IPS-18a (cell line): ENCODE measurements around the gene PARVG.

Experiments used
- H3K27ac ChIP-seq: one replicate; pipeline ENCODE4 v1.5.1; 2013; ENCODE audit warnings: low read length
- H3K27me3 ChIP-seq: one replicate; pipeline ENCODE4 v1.6.1; 2013; ENCODE audit warnings: mild to moderate bottlenecking, low read length; ENCODE audit not compliant: control insufficient read depth, insufficient read depth
- H3K36me3 ChIP-seq: one replicate; pipeline ENCODE4 v1.6.1; 2013; ENCODE audit warnings: low read depth, low read length; ENCODE audit not compliant: control insufficient read depth
- H3K4me1 ChIP-seq: one replicate; pipeline ENCODE4 v1.6.1; 2013; ENCODE audit warnings: low read depth, low read length; ENCODE audit not compliant: control insufficient read depth
- H3K4me3 ChIP-seq: one replicate; pipeline ENCODE4 v1.5.1; 2013; ENCODE audit warnings: low read length
- H3K9ac ChIP-seq: one replicate; pipeline ENCODE4 v1.6.1; 2013; ENCODE audit warnings: mild to moderate bottlenecking, low read length, moderate library complexity
- H3K9me3 ChIP-seq: one replicate; pipeline ENCODE4 v1.6.1; 2013; ENCODE audit warnings: low read depth, low read length; ENCODE audit not compliant: control insufficient read depth

PARVG gene

GRCh38 chr22:44143105-44143474, 37.6 kb upstream of the PARVG start:
- H3K4me3 ChIP-seq: no peak overlapping the region
- no peaks in the 10 kb centered on the region for H3K27me3 ChIP-seq
- peaks cover 35% of the 10 kb centered on the region for H3K4me1 ChIP-seq
- no peaks in the 10 kb centered on the region for H3K9me3 ChIP-seq
- no peak overlapping the region for H3K27ac ChIP-seq
- H3K9ac ChIP-seq: no peak overlapping the region
- no peaks in the 10 kb centered on the region for H3K36me3 ChIP-seq

- H3K9ac ChIP-seq: no peak overlapping the region
- H3K27me3 ChIP-seq: no peaks in the 10 kb centered on the region
- no peak overlapping the region for H3K4me3 ChIP-seq
- H3K9me3 ChIP-seq: no peaks in the 10 kb centered on the region
- no peak overlapping the region for H3K27ac ChIP-seq
- no peaks in the 10 kb centered on the region for H3K36me3 ChIP-seq
- H3K4me1 ChIP-seq: peaks cover 40% of the 10 kb centered on the region
These were observed 37.1 kb upstream of the PARVG start for GRCh38 chr22:44143579-44143978.

DNA sequence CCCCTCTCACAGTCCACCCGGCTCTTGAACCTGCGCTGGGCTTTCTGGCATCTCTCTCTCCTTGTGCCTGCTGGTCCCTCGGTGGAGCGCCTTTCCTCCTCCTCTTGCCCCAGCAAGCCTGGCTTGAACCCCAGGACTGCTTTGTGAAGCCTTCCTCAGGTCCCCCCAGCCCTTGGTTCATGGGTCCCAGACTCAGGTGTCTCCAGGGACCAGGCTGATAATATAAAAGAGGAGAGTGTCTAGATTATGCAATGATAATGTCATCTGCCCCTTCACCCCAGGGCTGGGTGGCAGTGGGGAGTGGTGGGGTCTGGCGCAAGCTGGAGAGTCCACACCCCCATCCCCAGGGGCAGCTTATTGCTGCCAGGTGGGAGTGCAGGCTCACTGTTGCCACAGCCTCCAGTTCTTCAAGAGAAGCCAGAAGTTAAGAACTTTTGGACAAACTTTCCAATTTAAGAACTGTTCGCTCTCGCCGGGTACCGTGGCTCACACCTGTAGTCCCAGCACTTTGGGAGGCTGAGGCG, 36.6 kb upstream of the PARVG start:
- Histone ChIP-seq H3K9me3 (no peaks in the 10 kb centered on the region), H3K36me3 (no peaks in the 10 kb centered on the region)

GRCh38 chr22:44145544-44145943, 35.2 kb upstream of the PARVG start:
- no peaks in the 10 kb centered on the region for H3K27me3 ChIP-seq
- peaks cover 49% of the 10 kb centered on the region for H3K4me1 ChIP-seq
- H3K27ac ChIP-seq: no peak overlapping the region
- H3K36me3 ChIP-seq: no peaks in the 10 kb centered on the region
- H3K9ac ChIP-seq: no peak overlapping the region
- H3K4me3 ChIP-seq: no peak overlapping the region
- no peaks in the 10 kb centered on the region for H3K9me3 ChIP-seq

More for the DNA sequence above, 36.6 kb upstream of the PARVG start:
- Histone ChIP-seq H3K27ac (no peak overlapping the region), H3K9ac (no peak overlapping the region), H3K4me1 (peaks cover 45% of the 10 kb centered on the region), H3K4me3 (no peak overlapping the region), H3K27me3 (no peaks in the 10 kb centered on the region)

GRCh38 chr22:44146088-44146861, 34.5 kb upstream of the PARVG start:
- Histone ChIP-seq H3K4me3 (peak overlapping the region; percentile 15), H3K4me1 (peaks cover 49% of the 10 kb centered on the region), H3K27ac (peak overlapping the region; percentile 56), H3K9ac (peak overlapping the region; percentile 39), H3K36me3 (no peaks in the 10 kb centered on the region), H3K27me3 (no peaks in the 10 kb centered on the region), H3K9me3 (no peaks in the 10 kb centered on the region)

DNA sequence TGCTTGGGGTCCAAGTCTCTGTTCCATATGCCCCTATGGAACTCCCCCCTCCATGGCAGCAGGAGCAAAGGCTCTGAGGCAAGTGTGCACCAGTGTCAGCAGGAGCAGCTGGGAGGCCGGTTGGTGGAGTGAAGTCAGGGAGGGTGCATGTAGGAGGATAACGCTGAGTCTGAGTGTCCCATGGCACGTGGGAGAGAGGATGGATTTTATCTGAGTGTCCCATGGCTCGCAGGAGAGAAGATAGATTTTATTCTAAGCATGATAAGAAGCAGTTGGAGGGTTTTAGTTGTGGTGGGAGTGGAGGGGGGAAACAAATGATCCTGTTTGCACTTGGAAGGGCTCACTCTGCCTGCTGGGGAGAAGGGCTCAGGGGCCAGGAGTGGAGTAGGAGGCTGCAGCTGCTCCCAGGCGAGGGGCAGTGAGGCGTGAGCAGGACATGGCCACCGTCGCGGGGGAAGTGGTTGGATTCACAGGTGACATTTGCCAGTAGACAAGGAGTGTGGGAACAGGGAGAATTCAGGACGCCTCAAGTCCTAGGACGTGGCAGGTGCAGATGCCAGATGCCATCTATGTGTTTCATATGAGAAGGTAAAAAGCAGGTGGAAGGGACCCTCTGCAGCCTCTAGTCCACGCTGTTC, 33.6 kb upstream of the PARVG start:
- H3K4me1 ChIP-seq: peaks cover 49% of the 10 kb centered on the region
- peak overlapping the region; percentile 72 for H3K27ac ChIP-seq
- no peak overlapping the region for H3K4me3 ChIP-seq
- H3K9me3 ChIP-seq: no peaks in the 10 kb centered on the region
- H3K9ac ChIP-seq: peak overlapping the region; percentile 14
- H3K27me3 ChIP-seq: no peaks in the 10 kb centered on the region
- no peaks in the 10 kb centered on the region for H3K36me3 ChIP-seq

DNA sequence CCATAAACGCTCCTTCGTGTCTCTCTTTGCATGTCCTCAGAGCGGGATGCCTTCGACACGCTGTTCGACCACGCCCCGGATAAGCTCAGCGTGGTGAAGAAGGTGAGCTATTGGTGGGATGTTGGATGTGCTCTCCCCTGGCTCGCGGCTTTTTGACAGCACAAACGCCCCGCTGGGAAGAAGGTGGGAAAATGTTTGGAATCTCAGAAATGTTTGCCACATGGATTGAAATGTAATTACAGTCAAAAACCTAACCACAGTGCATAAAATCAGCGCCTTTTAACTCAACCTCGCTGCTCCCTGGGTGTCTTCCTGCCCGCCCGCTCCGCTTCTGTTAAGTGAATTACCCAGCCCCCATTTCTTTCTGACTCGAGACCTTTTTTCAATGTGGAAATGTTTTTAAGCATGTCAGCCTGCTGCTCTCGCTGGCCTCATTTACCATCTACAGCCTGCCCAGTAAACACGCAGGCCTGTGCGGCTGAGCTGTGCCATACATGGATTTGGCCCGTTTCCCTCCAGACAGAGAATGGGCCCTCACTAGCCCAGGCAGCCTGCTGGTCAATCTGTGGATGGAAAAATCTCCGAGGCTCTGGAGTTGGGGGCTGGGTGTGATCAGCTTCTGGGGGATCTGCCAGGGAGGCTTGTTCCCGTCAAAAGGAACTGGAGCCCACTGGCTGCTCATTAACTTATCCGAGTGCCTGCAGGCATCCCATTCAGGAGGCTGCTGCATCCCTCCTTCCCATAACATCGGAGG, 32.7 kb upstream of the PARVG start:
- Histone ChIP-seq H3K9me3 (no peaks in the 10 kb centered on the region), H3K27me3 (no peaks in the 10 kb centered on the region), H3K4me3 (peak overlapping the region; percentile 30), H3K4me1 (peaks cover 49% of the 10 kb centered on the region), H3K9ac (peak overlapping the region; percentile 60), H3K27ac (peak overlapping the region; percentile 90), H3K36me3 (no peaks in the 10 kb centered on the region)

DNA sequence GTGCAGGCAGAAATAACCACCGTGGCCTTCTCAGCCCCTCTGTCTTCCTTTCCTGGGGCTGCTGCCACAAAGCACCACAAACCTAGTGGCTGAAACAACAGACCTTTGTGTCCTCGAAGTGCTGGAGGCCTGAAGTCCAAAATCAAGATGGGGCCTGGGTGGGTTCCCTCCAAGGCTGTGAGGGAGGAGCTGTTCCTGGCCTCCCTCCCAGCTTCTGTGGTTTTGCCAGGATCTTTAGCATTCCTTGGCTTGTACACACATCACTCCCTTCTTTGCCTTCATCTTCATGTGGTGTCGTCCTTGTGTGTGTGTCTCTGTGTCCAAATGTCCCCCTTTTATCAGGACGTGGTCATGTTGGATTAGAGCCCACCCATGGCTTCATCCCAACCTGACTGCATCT, 29.0 kb upstream of the PARVG start:
- H3K27ac ChIP-seq: no peak overlapping the region
- no peak overlapping the region for H3K9ac ChIP-seq
- H3K9me3 ChIP-seq: no peaks in the 10 kb centered on the region
- no peaks in the 10 kb centered on the region for H3K27me3 ChIP-seq
- no peaks in the 10 kb centered on the region for H3K36me3 ChIP-seq
- peaks cover 28% of the 10 kb centered on the region for H3K4me1 ChIP-seq
- H3K4me3 ChIP-seq: no peak overlapping the region

DNA sequence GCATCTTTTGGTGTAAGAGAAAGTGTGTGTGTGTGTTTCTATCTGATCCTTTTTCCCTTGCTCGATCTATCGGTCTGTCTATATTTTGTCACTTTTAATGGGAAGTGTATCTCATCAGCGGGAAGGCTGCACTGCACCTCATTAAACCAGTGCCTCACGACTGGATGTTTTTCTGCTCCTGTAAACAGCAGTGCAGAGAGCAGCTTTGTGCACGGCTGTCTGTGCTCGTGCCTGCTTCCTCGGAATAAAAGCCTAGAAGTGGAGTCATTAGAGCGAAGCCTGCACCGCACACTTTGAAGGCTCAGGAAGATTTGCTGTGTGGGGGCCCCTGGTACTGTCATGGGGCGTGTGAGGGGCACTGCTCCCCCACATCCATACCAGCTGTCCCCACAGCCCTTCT, 27.0 kb upstream of the PARVG start:
- Histone ChIP-seq H3K9ac (no peak overlapping the region), H3K36me3 (no peaks in the 10 kb centered on the region), H3K4me3 (no peak overlapping the region), H3K27ac (no peak overlapping the region), H3K9me3 (no peaks in the 10 kb centered on the region), H3K27me3 (no peaks in the 10 kb centered on the region), H3K4me1 (peaks cover 19% of the 10 kb centered on the region)

DNA sequence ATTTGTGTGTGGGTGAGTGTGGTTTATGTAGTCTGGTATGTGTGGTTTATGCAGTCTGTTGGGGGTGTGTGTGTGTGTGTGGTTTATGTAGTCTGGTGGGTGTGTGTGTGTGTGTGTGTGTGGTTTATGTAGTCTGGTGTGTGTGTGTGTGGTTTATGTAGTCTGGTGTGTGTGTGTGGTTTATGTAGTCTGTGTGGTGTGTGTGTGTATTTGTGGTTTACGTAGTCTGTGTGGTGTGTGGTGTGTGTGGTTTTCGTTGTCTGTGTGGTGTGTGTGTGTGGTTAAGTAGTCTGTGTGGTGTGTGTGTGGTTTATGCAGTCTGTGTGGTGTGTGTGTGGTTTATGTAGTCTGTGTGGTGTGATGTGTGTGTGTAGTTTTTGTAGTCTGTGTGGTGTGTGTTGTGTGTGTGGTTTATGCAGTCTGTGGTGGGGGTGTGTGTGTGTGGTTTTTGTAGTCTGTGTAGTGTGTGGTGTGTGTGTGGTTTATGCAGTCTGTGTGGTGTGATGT, 26.2 kb upstream of the PARVG start:
- H3K9ac ChIP-seq: no peak overlapping the region

DNA sequence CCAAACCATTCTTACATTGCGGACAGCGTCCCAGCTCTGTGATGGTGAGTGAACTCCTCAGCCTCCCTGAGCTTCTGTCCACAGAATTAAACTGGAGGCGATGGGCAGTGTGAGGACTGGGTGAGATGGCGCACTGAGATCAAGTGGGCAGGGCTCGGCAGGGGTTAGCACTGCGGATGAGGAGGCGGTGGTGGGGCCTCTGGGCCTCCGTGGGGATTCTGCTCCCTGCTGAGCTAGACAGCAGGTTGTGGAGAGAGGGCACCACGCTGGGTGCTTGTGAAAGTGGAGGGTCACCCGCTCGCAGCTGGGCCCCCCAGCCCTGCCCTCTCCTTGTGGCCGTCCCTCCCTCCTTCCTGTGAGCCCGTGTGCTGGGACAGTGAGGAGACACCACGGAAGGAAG, 25.6 kb upstream of the PARVG start:
- H3K9ac ChIP-seq: no peak overlapping the region
- no peaks in the 10 kb centered on the region for H3K9me3 ChIP-seq
- H3K27ac ChIP-seq: no peak overlapping the region
- no peaks in the 10 kb centered on the region for H3K36me3 ChIP-seq
- H3K4me3 ChIP-seq: no peak overlapping the region
- peaks cover 17% of the 10 kb centered on the region for H3K4me1 ChIP-seq
- no peaks in the 10 kb centered on the region for H3K27me3 ChIP-seq

More for the DNA sequence above, 26.2 kb upstream of the PARVG start:
- H3K27me3 ChIP-seq: no peaks in the 10 kb centered on the region
- H3K27ac ChIP-seq: no peak overlapping the region
- H3K9me3 ChIP-seq: no peaks in the 10 kb centered on the region
- H3K36me3 ChIP-seq: no peaks in the 10 kb centered on the region
- H3K4me3 ChIP-seq: no peak overlapping the region
- H3K4me1 ChIP-seq: peaks cover 17% of the 10 kb centered on the region
